ENCODE measurements around the gene TTC3. TPM values are rescaled to one million over a fixed set of nuclear protein-coding genes. Genes with fewer than 3 reads are reported as not detected.
A peak's percentile ranks its signal among the peaks of the same experiment; 100 is the strongest.

The TTC3 gene
- total RNA-seq, 2 donors from 2014 or later, result 169 to 201 TPM

- no peak overlapping the region for H3K27ac ChIP-seq
- intact Hi-C loops (cut with DNase I), result no loop called here
- no peak for TF ChIP-seq CTCF (IDR thresholded peaks at IDR 0.05)
- no peak for TF ChIP-seq POLR2AphosphoS5 (IDR thresholded peaks at IDR 0.05)
- TF ChIP-seq POLR2A (IDR thresholded peaks at IDR 0.05), result no peak
- H3K27me3 ChIP-seq (replicated peaks; ENCODE audit: insufficient read depth), result no peaks in the 10 kb centered on the region
- no peaks in the 10 kb centered on the region for H3K4me1 ChIP-seq (replicated peaks)
- 73% methylated on average over 2 of the region's 2 CpGs for WGBS
- no peaks in the 10 kb centered on the region for H3K9me3 ChIP-seq
- H3K36me3 ChIP-seq, result no peaks in the 10 kb centered on the region
- DNase-seq (ENCODE audit: low spot score), result no peak
- no peak overlapping the region for H3K4me3 ChIP-seq
Measured at GRCh38 chr21:37055271-37055855, 17.7 kb upstream of the TTC3 start.

GRCh38 chr21:37057614-37058013 lies 15.4 kb upstream of the TTC3 start:
- Histone ChIP-seq H3K4me3 (no peak overlapping the region), H3K27me3 (replicated peaks; ENCODE audit: insufficient read depth) (no peaks in the 10 kb centered on the region), H3K36me3 (no peaks in the 10 kb centered on the region), H3K9me3 (no peaks in the 10 kb centered on the region), H3K4me1 (replicated peaks) (no peaks in the 10 kb centered on the region), H3K27ac (no peak overlapping the region)
- intact Hi-C loops (cut with DNase I), result no loop called here
- TF ChIP-seq POLR2A (IDR thresholded peaks at IDR 0.05) (no peak), POLR2AphosphoS5 (IDR thresholded peaks at IDR 0.05) (no peak), CTCF (IDR thresholded peaks at IDR 0.05) (no peak)
- WGBS, result 97% methylated on average over 7 of the region's 7 CpGs
- DNase-seq (ENCODE audit: low spot score), result no peak

- H3K36me3 ChIP-seq, result no peaks in the 10 kb centered on the region
- intact Hi-C loops (cut with DNase I), result no loop called here
- H3K4me1 ChIP-seq (replicated peaks), result no peaks in the 10 kb centered on the region
- H3K27ac ChIP-seq, result no peak overlapping the region
- TF ChIP-seq POLR2AphosphoS5 (IDR thresholded peaks at IDR 0.05) (no peak), CTCF (IDR thresholded peaks at IDR 0.05) (no peak), POLR2A (IDR thresholded peaks at IDR 0.05) (no peak)
- no peak overlapping the region for H3K4me3 ChIP-seq
- WGBS, result 33% methylated on average over 2 of the region's 2 CpGs
- H3K9me3 ChIP-seq, result no peaks in the 10 kb centered on the region
- no peak for DNase-seq (ENCODE audit: low spot score)
- no peaks in the 10 kb centered on the region for H3K27me3 ChIP-seq (replicated peaks; ENCODE audit: insufficient read depth)
Measured at GRCh38 chr21:37058261-37058660, 14.8 kb upstream of the TTC3 start.

- WGBS, result 75% methylated on average over 5 of the region's 5 CpGs
- Histone ChIP-seq H3K4me3 (no peak overlapping the region), H3K36me3 (no peaks in the 10 kb centered on the region), H3K4me1 (replicated peaks) (no peaks in the 10 kb centered on the region), H3K9me3 (no peaks in the 10 kb centered on the region), H3K27me3 (replicated peaks; ENCODE audit: insufficient read depth) (no peaks in the 10 kb centered on the region), H3K27ac (no peak overlapping the region)
- TF ChIP-seq POLR2AphosphoS5 (IDR thresholded peaks at IDR 0.05), result no peak
- no peak for TF ChIP-seq CTCF (IDR thresholded peaks at IDR 0.05)
- TF ChIP-seq POLR2A (IDR thresholded peaks at IDR 0.05), result no peak
- intact Hi-C loops (cut with DNase I), result no loop called here
- DNase-seq (ENCODE audit: low spot score), result no peak
Measured at GRCh38 chr21:37059181-37059580, 13.9 kb upstream of the TTC3 start.

GRCh38 chr21:37060296-37060695 lies 12.8 kb upstream of the TTC3 start:
- no peaks in the 10 kb centered on the region for H3K27me3 ChIP-seq (replicated peaks; ENCODE audit: insufficient read depth)
- peak; percentile 60 for TF ChIP-seq POLR2AphosphoS5 (IDR thresholded peaks at IDR 0.05)
- TF ChIP-seq CTCF (IDR thresholded peaks at IDR 0.05), result no peak
- no peaks in the 10 kb centered on the region for H3K36me3 ChIP-seq
- DNase-seq (ENCODE audit: low spot score), result no peak
- no peaks in the 10 kb centered on the region for H3K4me1 ChIP-seq (replicated peaks)
- 71% methylated on average over 1 of the region's 1 CpG for WGBS
- no peak overlapping the region for H3K27ac ChIP-seq
- intact Hi-C loops (cut with DNase I), result no loop called here
- no peaks in the 10 kb centered on the region for H3K9me3 ChIP-seq
- H3K4me3 ChIP-seq, result no peak overlapping the region

All from prostate gland (tissue), 2 donors.